HuH-7 (cell line): Measurements from ENCODE around the gene PCMTD2.
"Not testable (repeated sequence)": the region's sequence is repeated elsewhere in the genome, so short reads cannot be mapped to it uniquely, and the experiment has no call there.

Source experiments
- DNase-seq: peaks from one replicate; pipeline ENCODE4 v3.0.0; 2011; ENCODE audit warnings: low spot score

Gene PCMTD2

GRCh38 chr20:64224351-64225170 lies 31.0 kb upstream of the PCMTD2 start:
- no peak for DNase-seq

GRCh38 chr20:64225171-64225595 lies 30.4 kb upstream of the PCMTD2 start:
- no peak for DNase-seq

- DNase-seq, result no peak
These were observed 29.5 kb upstream of the PCMTD2 start for GRCh38 chr20:64225828-64226598.

- no peak for DNase-seq
These were observed 28.6 kb upstream of the PCMTD2 start for GRCh38 chr20:64226686-64227580.

- DNase-seq, result no peak
These were observed 27.4 kb upstream of the PCMTD2 start for GRCh38 chr20:64228086-64228653.

- DNase-seq, result no peak
These were observed 26.6 kb upstream of the PCMTD2 start for GRCh38 chr20:64228751-64229506.

- no peak for DNase-seq
These were observed 26.0 kb upstream of the PCMTD2 start for GRCh38 chr20:64229507-64230061.

GRCh38 chr20:64230461-64231145 lies 24.9 kb upstream of the PCMTD2 start:
- no peak for DNase-seq

- no peak for DNase-seq
These were observed 23.7 kb upstream of the PCMTD2 start for GRCh38 chr20:64231621-64232550.

- DNase-seq, result no peak
These were observed 22.8 kb upstream of the PCMTD2 start for GRCh38 chr20:64232794-64233193.

GRCh38 chr20:64233725-64234124 lies 21.8 kb upstream of the PCMTD2 start:
- DNase-seq, result no peak

GRCh38 chr20:64234291-64234791 lies 21.2 kb upstream of the PCMTD2 start:
- DNase-seq, result no peak

- not testable (repeated sequence) for DNase-seq
These were observed 20.5 kb upstream of the PCMTD2 start for GRCh38 chr20:64234921-64235565.

- no peak for DNase-seq
These were observed 19.1 kb upstream of the PCMTD2 start for GRCh38 chr20:64236137-64237088.

- DNase-seq, result no peak
These were observed 18.2 kb upstream of the PCMTD2 start for GRCh38 chr20:64237316-64237715.

GRCh38 chr20:64238115-64238825 lies 17.3 kb upstream of the PCMTD2 start:
- no peak for DNase-seq
